DMS153 treated with DMSO at 0.1 percent for 48 hours (cell line): ENCODE results near the gene ELMO3.

Source experiments
- DNase-seq: peaks from one replicate; lab custom pipeline; 2025; ENCODE audit not compliant: unreplicated experiment; lab: John Stamatoyannopoulos, UW

The ELMO3 gene, protein sequence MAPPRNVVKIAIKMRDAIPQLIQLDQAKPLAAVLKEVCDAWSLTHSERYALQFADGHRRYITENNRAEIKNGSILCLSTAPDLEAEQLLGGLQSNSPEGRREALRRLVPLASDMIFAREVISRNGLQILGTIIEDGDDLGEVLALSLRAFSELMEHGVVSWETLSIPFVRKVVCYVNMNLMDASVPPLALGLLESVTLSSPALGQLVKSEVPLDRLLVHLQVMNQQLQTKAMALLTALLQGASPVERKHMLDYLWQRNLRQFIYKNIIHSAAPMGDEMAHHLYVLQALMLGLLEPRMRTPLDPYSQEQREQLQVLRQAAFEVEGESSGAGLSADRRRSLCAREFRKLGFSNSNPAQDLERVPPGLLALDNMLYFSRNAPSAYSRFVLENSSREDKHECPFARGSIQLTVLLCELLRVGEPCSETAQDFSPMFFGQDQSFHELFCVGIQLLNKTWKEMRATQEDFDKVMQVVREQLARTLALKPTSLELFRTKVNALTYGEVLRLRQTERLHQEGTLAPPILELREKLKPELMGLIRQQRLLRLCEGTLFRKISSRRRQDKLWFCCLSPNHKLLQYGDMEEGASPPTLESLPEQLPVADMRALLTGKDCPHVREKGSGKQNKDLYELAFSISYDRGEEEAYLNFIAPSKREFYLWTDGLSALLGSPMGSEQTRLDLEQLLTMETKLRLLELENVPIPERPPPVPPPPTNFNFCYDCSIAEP

GRCh38 chr16:67199011-67199807 lies at the start of gene ELMO3:
Gene ELMO3, plus strand, starts transcription at chr16:67199131. Its CDS starts 196 bp downstream, at chr16:67199327.
- peak; percentile 36 for DNase-seq

DNA sequence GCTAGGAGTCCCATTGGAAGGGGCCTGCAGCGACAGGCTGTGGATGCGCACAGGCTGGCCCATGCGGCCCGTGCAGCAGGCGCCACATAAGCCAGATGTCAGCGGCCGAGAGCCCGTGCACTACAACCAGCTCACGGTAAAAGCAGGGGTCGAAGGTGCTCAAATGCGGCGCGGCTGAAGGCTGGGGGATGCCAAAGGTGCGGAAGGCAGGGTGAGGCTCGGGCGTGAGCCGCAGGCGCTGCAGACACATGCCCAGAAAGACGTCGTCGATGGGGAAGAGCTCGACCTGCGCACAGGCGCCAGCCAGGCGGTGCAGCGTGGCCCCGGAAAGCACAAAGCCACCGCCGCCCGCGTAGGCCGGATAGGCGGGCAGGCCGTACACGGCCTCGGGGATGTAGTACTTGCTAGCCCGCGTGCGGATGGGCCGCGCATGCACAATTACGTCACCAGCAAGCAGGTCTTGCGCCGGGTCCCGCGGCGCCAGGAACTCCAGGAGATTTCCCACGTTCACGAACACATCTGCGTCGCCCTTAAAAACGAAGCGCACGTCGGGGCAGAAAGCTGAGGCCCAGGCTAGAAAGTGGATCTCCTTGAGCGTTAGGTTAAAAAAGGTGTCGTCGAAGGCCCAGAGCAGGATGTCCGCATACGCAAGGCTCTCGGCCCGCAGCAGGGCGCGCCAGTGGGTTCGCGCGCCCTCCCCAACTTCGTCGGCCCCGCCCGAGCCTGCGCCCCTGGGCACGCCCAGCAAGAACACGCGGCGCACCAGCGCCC lies 49.5 kb upstream of the ELMO3 start:
- DNase-seq = no peak

DNA sequence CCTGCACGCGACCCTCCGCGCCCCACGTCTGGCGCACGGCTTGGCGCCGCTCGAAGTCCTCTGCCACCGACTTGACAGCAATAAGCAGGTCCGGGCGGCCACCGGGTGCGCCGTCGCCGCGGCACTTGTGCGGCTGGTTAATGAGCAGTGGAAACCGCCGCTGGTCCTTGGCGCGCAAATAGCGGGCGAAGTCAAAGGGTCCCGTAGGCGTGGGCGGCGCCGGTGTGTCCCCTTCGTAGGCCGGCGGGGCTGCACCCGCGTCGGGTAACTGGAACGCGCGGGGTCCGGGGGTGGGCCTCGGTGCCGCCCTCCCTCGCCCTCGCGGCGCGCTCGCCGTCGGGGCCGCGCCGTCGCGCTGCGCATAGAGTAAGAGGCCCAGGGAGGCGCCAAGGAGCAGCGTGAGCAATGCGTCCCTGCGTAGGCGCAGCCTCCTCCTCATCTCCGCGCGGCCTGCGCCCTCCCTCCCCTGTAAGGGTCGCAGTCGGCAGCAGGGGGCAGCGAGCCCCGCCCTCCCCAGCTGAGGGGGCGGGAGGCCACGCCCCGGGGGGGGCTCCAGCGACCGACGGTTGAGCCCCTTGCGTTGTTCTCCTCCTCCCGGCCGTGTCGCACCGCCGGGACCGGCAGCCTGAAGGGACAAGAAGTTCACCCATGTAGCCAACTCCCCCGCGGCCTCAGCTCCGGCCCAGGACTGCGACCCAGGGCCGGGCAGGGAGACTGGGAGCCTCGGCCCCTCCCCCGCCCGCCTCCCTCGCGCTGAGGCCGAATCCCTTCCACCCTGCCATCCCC lies 48.7 kb upstream of the ELMO3 start:
- no peak for DNase-seq

DNA sequence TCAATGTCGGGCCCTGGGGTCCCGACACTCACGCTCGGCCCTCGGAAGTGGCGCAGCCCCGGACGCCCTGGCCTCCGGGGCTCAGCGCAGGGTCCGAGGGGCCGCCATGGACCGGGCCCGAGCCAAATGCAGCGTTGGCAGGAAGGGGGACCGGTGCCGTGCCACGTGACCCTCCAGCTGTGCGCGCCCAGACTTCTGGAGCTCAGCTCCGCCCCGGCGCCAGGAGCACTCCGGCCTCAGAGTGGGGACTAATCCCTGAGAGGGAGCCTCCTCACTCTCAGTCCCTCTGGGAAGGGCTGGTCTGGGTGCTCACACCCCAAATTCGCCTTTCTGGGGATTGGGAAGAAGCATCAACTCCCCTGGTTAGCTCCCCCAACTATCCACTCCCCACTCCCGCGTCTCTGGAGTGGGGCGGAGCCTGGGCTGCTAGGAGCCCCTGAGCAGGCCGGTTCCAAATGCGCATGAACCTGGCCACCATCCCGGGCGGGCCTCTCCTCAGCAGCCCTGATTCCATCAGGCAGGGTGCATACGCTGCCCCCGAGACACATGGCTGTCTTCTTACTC lies 48.0 kb upstream of the ELMO3 start, which contains the start of gene B3GNT9:
TSS of gene B3GNT9 (minus strand) at position 166 of the 564 bp plus-strand sequence. CDS start 513 bp downstream, outside the sequence.
- DNase-seq = peak; percentile 45

DNA sequence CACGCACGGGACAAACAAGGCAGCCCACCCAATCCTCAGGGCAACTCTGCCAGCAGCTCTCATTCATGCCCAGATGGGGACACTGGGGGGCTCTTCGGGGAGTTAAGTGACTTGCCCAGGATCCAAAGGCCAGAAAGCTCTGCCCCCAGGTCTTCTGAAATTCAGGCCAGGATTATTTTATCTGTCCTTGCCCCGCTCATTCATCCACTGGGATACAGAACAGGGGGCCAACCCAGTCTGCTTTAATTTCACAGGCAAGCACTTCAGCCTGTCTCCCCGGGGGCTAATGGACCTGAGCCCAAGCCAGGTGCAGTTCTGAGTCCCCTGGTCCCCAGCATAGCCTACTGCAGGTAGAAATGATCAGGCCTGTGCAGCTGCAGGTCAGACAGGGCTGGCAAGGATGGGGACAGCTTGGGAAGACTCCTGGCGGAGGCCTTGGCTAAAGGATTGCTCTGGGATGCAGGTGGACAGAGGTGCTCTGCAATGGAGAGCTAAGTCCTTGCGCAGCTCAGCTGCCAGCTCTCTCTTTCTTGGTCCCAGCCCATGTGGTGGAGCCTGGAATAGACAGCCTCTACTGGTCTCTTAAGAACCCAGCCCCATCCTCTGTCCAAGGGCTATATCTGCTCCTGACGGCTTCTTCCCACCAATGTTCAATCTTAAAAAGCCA lies 47.4 kb upstream of the ELMO3 start:
- no peak for DNase-seq

DNA sequence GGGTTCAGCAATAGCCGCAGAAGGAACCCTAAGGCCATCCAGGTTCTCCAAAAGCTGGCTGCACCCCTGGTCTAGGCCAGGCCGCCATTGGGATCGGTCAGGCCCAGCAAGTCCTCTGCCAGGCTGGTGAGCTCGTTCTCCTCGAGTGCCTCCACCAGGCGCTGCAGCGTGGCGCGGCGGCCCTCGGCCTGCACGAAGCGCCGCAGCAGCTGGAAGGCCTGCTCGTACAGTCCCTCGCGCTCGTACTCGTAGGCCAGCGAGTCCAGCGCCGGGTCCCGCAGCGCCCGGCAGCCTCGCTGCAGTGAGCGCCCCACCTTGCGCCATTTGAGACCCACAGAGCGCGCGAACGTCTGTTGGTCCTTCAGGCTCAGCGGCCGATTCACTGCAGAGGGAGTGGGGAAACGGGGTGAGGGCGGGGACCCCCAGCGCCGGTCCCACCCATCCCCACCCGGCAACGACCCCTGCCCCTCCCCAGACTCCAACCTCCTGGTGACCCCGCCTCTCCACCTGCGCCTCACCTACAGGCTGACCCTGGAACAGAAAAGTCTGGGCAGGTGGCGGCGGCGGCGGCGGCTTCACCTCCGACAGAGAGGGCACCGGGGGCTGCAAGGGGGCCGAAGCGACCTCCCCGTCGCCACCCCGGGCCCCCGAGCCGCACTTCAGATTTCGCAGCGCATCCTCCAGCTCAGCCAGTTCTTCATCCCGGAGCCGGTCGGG lies 44.2 kb upstream of the ELMO3 start:
- DNase-seq = no peak

DNA sequence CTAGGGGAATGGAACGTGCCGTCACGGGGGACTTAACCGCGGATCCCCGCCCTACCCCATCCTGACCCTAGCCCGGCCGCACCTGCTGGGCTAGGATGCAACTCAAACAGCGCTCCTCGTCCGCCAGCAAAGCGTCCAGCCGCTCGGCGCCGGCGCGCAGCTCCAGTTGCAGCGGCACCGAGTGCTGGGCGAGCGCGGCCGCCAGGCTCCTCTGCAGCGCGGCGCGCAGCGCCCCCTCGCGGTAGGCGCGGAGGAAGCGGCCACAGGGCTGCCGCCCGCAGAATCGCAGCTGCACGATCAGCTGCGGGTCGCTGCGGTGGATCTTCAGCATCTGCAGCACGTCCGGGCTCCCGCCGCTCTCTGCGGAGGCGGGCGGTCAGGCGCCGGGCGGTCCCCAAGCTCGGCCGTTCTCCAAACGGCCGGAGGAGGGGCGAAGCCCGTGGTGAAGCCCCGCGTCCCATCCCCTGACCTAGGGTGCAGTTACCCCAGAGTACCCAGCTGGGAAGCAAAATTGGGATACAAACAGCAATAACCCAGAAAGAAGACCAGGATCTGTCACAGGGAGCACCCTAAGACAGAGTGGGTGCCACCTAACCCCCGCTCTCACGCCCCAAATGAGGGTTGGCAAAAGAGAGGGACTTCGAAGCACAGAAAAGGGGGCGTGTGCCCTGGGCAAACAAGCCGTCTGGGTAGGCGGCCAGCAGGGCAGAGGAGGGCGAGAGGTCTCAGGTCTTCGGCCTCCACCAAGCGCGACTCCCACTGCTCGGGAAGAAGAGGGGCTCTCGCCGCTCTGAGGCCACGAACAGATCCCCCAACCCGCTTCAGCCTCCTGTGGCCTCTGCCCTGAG lies 43.4 kb upstream of the ELMO3 start:
- DNase-seq = peak; percentile 28

DNA sequence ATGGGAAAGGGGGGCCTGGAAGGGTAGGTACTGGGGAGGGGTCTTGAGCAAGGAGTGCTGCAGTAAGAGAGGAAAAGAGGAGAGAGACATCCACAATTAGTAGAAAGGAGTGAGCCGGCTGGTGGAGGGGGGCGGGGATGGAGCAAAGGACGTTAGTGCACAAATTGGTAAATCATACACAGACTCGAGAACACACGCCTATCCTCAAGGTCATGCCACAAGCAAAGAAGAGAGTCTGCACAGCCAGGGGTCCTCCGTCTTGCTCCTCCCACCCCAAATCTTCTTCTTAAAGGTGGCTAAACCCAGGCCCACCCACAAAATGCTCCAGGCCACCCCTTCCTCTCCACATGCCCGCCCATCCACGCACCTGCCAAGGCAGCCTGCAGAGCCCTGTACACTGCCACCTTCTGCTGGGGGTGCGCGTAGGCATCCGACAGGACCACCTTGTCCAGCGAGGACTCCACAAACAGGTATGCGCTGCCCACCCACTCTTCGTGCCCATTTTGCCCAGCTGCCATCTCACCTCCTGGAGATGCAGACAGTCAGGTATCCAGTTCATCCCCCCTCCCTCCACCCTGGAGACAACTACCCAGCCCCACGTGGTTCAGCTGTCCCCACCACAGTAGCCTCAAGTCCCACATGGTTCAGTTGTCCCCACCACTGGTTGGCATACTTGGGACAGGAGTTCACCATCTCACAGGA lies 42.6 kb upstream of the ELMO3 start:
- no peak for DNase-seq

DNA sequence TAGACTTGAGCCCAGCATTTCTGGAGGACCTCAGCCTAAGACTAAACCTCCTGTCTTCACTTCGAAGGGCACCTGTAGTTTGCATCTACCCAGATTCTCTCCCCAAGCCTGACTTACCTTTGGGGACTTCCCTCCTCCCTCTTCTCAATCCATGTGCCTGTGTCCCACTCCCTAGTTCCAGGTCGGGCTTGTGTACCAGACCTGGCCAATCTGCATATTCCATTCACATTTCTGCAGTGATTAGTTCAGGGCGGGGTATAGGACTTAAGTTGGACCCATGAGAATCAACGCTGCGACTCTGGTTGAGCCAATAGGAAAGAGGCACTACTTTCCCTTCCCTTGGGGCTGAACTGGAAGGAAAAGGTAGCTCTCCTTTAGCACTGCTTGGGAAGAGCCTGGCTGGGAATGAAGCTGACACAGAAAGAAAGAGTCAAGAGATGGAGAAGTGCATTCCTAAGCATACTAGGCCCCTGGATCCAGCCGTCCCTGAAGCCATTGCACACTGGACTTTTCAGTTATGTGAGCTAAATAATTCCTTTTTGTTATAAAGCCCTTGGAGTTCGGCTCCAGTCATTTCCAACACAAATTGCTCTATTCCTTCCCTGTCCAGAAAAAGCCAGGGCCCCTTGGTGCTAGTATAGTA lies 41.7 kb upstream of the ELMO3 start:
- DNase-seq = no peak

GRCh38 chr16:67157892-67158635 lies 40.9 kb upstream of the ELMO3 start:
- no peak for DNase-seq

- no peak for DNase-seq
These were observed 40.0 kb upstream of the ELMO3 start for GRCh38 chr16:67158637-67159600.

GRCh38 chr16:67161595-67162058 lies 37.3 kb upstream of the ELMO3 start:
- no peak for DNase-seq

DNA sequence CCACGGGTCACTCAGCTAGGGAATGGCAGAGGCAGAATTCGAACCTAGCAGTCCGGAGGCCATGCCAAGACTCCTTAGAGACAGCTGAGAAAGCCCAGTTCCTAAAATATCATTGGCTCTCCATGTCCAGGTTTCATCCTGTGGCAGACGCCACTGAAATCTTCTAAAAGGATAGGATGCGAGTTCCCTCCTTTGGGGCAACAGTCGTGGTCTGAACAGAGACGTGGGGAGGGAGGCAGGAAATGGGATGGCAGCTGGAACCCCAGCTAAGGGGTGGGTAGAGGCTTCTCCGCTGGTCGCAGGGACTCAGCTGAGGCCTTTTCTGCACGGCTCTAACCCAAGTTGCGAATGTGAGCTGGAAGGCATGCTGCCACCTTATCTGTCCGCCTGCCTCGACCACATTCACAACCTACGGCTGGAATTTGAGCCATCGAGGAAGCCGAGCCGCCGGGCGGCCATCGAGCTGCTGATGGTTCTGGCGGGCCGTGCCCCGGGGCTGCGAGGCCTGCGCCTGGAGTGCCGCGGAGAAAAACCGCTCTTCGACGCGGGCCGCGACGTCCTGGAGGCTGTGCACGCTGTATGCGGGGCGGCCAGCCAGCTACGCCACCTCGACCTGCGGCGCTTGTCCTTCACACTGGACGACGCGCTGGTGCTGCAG lies 36.3 kb upstream of the ELMO3 start:
- DNase-seq = peak; percentile 15
